ENCODE data around the gene PRKCB. TPM values are rescaled to one million over a fixed set of nuclear protein-coding genes. Genes with fewer than 3 reads are reported as not detected.

PRKCB gene
- total RNA-seq, 4 donors from 2014 or later = 0.51 to 1.3 (median 1.1) TPM

- intact Hi-C loops (cut with DNase I; ENCODE audit: low total_unique reads) = no loop called here
- in situ Hi-C loops (cut with MboI; ENCODE audit: low sequenced_read_pairs in 4 of 4) = no loop called here
Observed at GRCh38 chr16:24216961-24217360, 381.2 kb downstream of the PRKCB start.

DNA sequence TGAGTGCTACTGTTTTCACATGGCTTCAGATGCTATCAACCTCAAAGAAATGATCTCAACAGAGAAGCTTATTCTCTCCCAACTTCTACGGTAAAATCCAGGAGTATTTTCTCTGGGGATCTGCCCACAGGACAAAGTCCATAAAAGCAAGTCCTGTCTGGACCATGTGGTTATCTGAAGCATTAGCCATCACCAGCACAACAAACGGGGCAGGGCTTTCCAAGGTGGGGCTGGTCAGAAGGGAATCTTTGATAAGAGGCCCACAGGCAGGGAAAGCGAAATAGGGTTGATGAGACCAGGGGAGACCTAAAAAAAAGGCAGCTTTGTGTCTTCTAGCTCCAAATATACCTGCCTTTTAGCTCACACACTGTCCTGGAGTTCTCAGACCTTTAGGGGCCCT lies 381.7 kb downstream of the PRKCB start:
- Histone ChIP-seq H3K27ac (no peak overlapping the region), H3K36me3 (no peaks in the 10 kb centered on the region), H3K9me3 (no peaks in the 10 kb centered on the region), H3K4me1 (no peaks in the 10 kb centered on the region), H3K27me3 (no peaks in the 10 kb centered on the region), H3K4me3 (no peak overlapping the region)
- no peak for DNase-seq
- TF ChIP-seq POLR2A (IDR thresholded peaks at IDR 0.05) = no peak
- no peak for ATAC-seq
- intact Hi-C loops (cut with DNase I; ENCODE audit: low total_unique reads) = no loop called here
- in situ Hi-C loops (cut with MboI; ENCODE audit: low sequenced_read_pairs in 4 of 4) = no loop called here

More at GRCh38 chr16:24216961-24217360, 381.2 kb downstream of the PRKCB start:
- no peaks in the 10 kb centered on the region for H3K4me1 ChIP-seq
- no peak overlapping the region for H3K4me3 ChIP-seq
- DNase-seq (no peak), ATAC-seq (no peak)
- H3K27me3 ChIP-seq = no peaks in the 10 kb centered on the region
- H3K36me3 ChIP-seq = no peaks in the 10 kb centered on the region
- H3K9me3 ChIP-seq = no peaks in the 10 kb centered on the region
- no peak for TF ChIP-seq POLR2A (IDR thresholded peaks at IDR 0.05)
- no peak for TF ChIP-seq CTCF (IDR thresholded peaks at IDR 0.05 in 4 of 5, conservative IDR thresholded peaks at IDR 0.05 in 1 of 5)
- no peak overlapping the region for H3K27ac ChIP-seq

DNA sequence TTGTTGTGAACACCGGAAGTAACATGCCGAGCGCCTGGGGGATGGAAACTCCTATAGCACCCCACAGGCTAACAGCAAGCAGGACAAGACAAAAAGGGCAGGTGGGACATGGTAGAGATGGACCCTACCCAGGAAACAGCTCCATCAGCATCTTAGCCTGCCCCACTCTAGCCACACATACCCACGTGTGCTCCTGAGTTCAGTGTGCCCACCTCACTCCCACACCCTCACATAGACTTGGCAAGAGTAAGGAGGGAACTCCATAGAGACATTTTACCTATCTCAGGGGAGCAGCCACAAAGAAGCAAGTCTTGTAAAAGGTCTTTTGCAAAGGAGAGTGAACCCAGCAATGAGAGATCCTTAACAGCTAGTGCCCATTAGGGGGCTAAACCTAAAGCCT lies 382.5 kb downstream of the PRKCB start:
- in situ Hi-C loops (cut with MboI; ENCODE audit: low sequenced_read_pairs in 4 of 4) (no loop called here), intact Hi-C loops (cut with DNase I; ENCODE audit: low total_unique reads) (no loop called here)
- Histone ChIP-seq H3K27me3 (no peaks in the 10 kb centered on the region), H3K4me3 (no peak overlapping the region), H3K9me3 (no peaks in the 10 kb centered on the region), H3K27ac (no peak overlapping the region), H3K4me1 (no peaks in the 10 kb centered on the region), H3K36me3 (no peaks in the 10 kb centered on the region)
- no peak for ATAC-seq
- TF ChIP-seq POLR2A (IDR thresholded peaks at IDR 0.05) = no peak
- TF ChIP-seq CTCF (IDR thresholded peaks at IDR 0.05 in 4 of 5, conservative IDR thresholded peaks at IDR 0.05 in 1 of 5) = no peak
- no peak for DNase-seq

GRCh38 chr16:24221219-24221618 lies 385.4 kb downstream of the PRKCB start:
- no peaks in the 10 kb centered on the region for H3K27me3 ChIP-seq
- H3K27ac ChIP-seq = no peak overlapping the region
- in situ Hi-C loops (cut with MboI; ENCODE audit: low sequenced_read_pairs in 4 of 4) (no loop called here), intact Hi-C loops (cut with DNase I; ENCODE audit: low total_unique reads) (no loop called here)
- no peak overlapping the region for H3K4me3 ChIP-seq
- TF ChIP-seq CTCF (IDR thresholded peaks at IDR 0.05 in 4 of 5, conservative IDR thresholded peaks at IDR 0.05 in 1 of 5) = no peak
- TF ChIP-seq POLR2A (IDR thresholded peaks at IDR 0.05) = no peak
- no peak for DNase-seq
- no peak for ATAC-seq
- H3K36me3 ChIP-seq = no peaks in the 10 kb centered on the region
- no peaks in the 10 kb centered on the region for H3K4me1 ChIP-seq
- no peaks in the 10 kb centered on the region for H3K9me3 ChIP-seq

DNA sequence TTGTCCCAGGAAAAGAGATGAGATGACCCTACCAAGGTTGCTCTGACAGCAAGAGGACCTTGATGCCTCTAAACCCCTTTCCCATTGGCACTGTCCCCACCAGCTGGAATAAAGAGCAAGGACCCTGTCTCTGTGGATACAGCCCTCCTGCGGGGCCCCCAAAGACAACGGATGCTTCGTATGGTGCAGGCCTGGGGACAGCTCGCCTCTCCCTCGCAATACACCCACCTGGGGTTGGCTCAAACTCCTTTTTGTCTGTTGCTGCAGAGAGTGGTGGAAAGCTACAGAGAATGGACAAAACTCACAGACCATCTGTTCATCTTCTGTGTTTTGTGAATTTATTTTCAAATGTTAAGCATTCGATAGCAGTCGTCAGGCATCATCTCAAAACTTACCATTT lies 392.7 kb downstream of the PRKCB start:
- H3K27ac ChIP-seq = no peak overlapping the region
- H3K9me3 ChIP-seq = no peaks in the 10 kb centered on the region
- intact Hi-C loops (cut with DNase I; ENCODE audit: low total_unique reads) (no loop called here), in situ Hi-C loops (cut with MboI; ENCODE audit: low sequenced_read_pairs in 4 of 4) (loop anchor here in 1 of 4 donors (25.0 kb wide), 1 partner anchor 91 kb away; no protein-coding TSS in a partner anchor)
- no peak for ATAC-seq
- TF ChIP-seq POLR2A (IDR thresholded peaks at IDR 0.05) (no peak), CTCF (IDR thresholded peaks at IDR 0.05 in 4 of 5, conservative IDR thresholded peaks at IDR 0.05 in 1 of 5) (no peak)
- H3K27me3 ChIP-seq = no peaks in the 10 kb centered on the region
- H3K36me3 ChIP-seq = no peaks in the 10 kb centered on the region
- DNase-seq = no peak
- no peaks in the 10 kb centered on the region for H3K4me1 ChIP-seq
- no peak overlapping the region for H3K4me3 ChIP-seq

Measured in gastrocnemius medialis (tissue), 4 donors.